SK-N-MC (cell line): ENCODE results near the gene ABCG1.

Experiments used
- EZH2 ChIP-seq: fragments of 200-600 bp; sonication (generic); IDR thresholded peaks from one replicate; pipeline ENCODE4 v1.6.1; 2017; ENCODE audit warnings: antibody characterized with exemption
- POLR2AphosphoS5 ChIP-seq: IDR thresholded peaks from 2 replicates; pipeline ENCODE4 v1.6.1; 2012; ENCODE audit warnings: mild to moderate bottlenecking, low read depth, low read length, borderline replicate concordance

DNA sequence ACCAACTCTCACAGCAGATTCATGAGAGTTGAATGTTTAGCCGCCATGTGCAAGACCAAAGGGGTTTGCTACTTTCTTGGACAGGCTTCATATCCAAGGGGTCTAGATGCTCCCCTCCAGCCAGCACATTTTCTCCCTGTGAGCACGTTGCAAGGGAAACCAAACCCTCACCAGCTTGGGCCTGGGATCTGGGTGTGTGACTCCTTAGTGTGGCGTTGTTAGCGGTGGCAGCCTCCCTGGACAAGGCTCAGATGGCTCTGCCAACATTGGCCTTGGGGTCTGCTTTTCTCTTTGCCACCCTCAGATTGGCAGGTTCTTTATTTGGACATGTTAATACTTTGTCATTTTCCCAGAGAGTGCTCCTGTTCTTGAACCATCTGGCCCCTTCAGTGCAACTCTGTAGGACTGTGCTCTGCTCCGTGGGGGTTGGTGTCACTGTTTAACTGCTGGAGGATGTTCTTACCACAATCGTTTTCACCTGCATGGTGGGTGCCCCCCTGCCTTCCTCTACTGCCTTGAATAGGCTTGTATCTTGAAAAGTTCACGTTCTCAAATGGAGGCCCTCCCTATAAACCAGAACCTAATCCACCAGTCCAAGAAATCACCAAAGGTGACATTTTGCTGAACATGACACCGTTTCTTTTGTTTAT, 13.4 kb downstream of the ABCG1 start:
- TF ChIP-seq EZH2, result no peak
- no peak for TF ChIP-seq POLR2AphosphoS5
